ENCODE results near the gene CCDC142. TPM values are rescaled to one million over a fixed set of nuclear protein-coding genes. Genes with fewer than 3 reads are reported as not detected.

The CCDC142 gene
- total RNA-seq, 4 donors from 2014 or later = 34.7 to 53.1 (median 39.4) TPM

GRCh38 chr2:74424139-74424992 lies 58.4 kb downstream of the CCDC142 start:
- H3K9me3 ChIP-seq = no peaks in the 10 kb centered on the region

More at GRCh38 chr2:74424139-74424992, 58.4 kb downstream of the CCDC142 start:
- TF ChIP-seq EP300 (IDR thresholded peaks at IDR 0.05) (no peak), POLR2A (IDR thresholded peaks at IDR 0.05) (no peak), CTCF (IDR thresholded peaks at IDR 0.05) (no peak)
- H3K27ac ChIP-seq = peak overlapping the region in 2 of 4 donors; percentile 11 to 88
- no peak for DNase-seq (ENCODE audit: low spot score in 2 of 2)
- 64 to 68% methylated on average over 5 of the region's 5 CpGs for WGBS, 2 donors
- no peaks in the 10 kb centered on the region for H3K27me3 ChIP-seq
- peaks cover 5 to 47% (median 8%) of the 10 kb centered on the region in 3 donors for H3K36me3 ChIP-seq
- no peak overlapping the region for H3K4me3 ChIP-seq
- peaks cover 0 to 23% (median 9%) of the 10 kb centered on the region in 4 donors for H3K4me1 ChIP-seq

Other genes with a start within 250 kb of the CCDC142 start
- 10 to 100 TPM in 1 of 4 donors, 1 to 10 TPM in 3; 4.2 to 22.9 (median 9.5) TPM for gene SLC4A5, start 139.6 kb downstream of the CCDC142 start, total RNA-seq
- gene DCTN1, start 102.7 kb downstream of the CCDC142 start, total RNA-seq = 100 to 1,000 TPM; 122 to 157 (median 140) TPM
- gene C2orf81, start 61.4 kb downstream of the CCDC142 start, total RNA-seq = 10 to 100 TPM in 1 of 4 donors, 1 to 10 TPM in 3; 4.5 to 14.4 (median 5.3) TPM
- 10 to 100 TPM in 3 of 4 donors, 1 to 10 TPM in 1; 9.6 to 25.2 (median 18.5) TPM for gene WDR54, start 61.3 kb downstream of the CCDC142 start, total RNA-seq
- 10 to 100 TPM; 83.4 to 93.1 (median 87.1) TPM for gene RTKN, start 41.1 kb downstream of the CCDC142 start, total RNA-seq
- 10 to 100 TPM; 15.1 to 40.6 (median 27.5) TPM for gene INO80B, start 27.9 kb downstream of the CCDC142 start, total RNA-seq
- 10 to 100 TPM; 35.7 to 84.6 (median 69.0) TPM for gene WBP1, start 24.6 kb downstream of the CCDC142 start, total RNA-seq
- 10 to 100 TPM; 30.2 to 52.5 (median 39.7) TPM for gene MOGS, start 17.6 kb downstream of the CCDC142 start, total RNA-seq
- gene MRPL53, start 10.3 kb downstream of the CCDC142 start, total RNA-seq = 10 to 100 TPM; 15.9 to 86.1 (median 34.4) TPM
- gene TTC31, start 83 bp upstream of the CCDC142 start, total RNA-seq = 10 to 100 TPM; 14.6 to 43.3 (median 36.4) TPM
- gene LBX2, start 16.6 kb upstream of the CCDC142 start, total RNA-seq = 1 to 10 TPM in 2 of 4 donors, under 1 TPM in 2; 0.20 to 4.4 (median 1.6) TPM
- gene PCGF1, start 24.7 kb upstream of the CCDC142 start, total RNA-seq = 10 to 100 TPM in 3 of 4 donors, 1 to 10 TPM in 1; 9.6 to 32.0 (median 19.1) TPM
- not detected for gene TLX2, start 31.5 kb upstream of the CCDC142 start, total RNA-seq
- gene DQX1, start 43.2 kb upstream of the CCDC142 start, total RNA-seq = 1 to 10 TPM in 1 of 4 donors, not detected in 3; 6.9 TPM
- 100 to 1,000 TPM; 111 to 207 (median 135) TPM for gene AUP1, start 46.7 kb upstream of the CCDC142 start, total RNA-seq
- gene HTRA2, start 46.9 kb upstream of the CCDC142 start, total RNA-seq = 10 to 100 TPM; 37.8 to 45.3 (median 42.5) TPM
- 10 to 100 TPM in 3 of 4 donors, 1 to 10 TPM in 1; 5.0 to 16.2 (median 13.5) TPM for gene LOXL3, start 70.9 kb upstream of the CCDC142 start, total RNA-seq
- 10 to 100 TPM; 22.2 to 34.2 (median 24.2) TPM for gene DOK1, start 71.7 kb upstream of the CCDC142 start, total RNA-seq
- gene M1AP, start 165.3 kb upstream of the CCDC142 start, total RNA-seq = under 1 TPM in 1 of 4 donors, not detected in 3; 0.21 TPM
- gene SEMA4F, start 171.2 kb upstream of the CCDC142 start, total RNA-seq = 10 to 100 TPM in 3 of 4 donors, 1 to 10 TPM in 1; 6.7 to 22.3 (median 11.2) TPM